Lower lobe of right lung (tissue), 2 donors: ENCODE data around the gene AQP12A. TPM values are rescaled to one million over a fixed set of nuclear protein-coding genes. Genes with fewer than 3 reads are reported as not detected.
"Not testable (repeated sequence)": the region's sequence is repeated elsewhere in the genome, so short reads cannot be mapped to it uniquely, and the experiment has no call there.

Experiments
- ATAC-seq, 2 donors: fragments of 200-7000 bp; cut with Tn5 transposase; one replicate each; pipeline ENCODE4 v1.9.1; 2020 to 2022; ENCODE audit warnings: mild to moderate bottlenecking in 2 of 2, moderate library complexity in 2 of 2
- DNase-seq: peaks from one replicate; pipeline ENCODE4 v3.0.0-alpha.2; 2020
- H3K27ac ChIP-seq: fragments of 200-600 bp; one replicate; pipeline ENCODE4 v1.8.0; 2022
- H3K27me3 ChIP-seq: fragments of 200-600 bp; one replicate; pipeline ENCODE4 v1.8.0; 2022; ENCODE audit warnings: low read depth
- H3K36me3 ChIP-seq: fragments of 200-600 bp; one replicate; pipeline ENCODE4 v1.8.0; 2022; ENCODE audit warnings: mild to moderate bottlenecking
- H3K4me1 ChIP-seq: fragments of 200-600 bp; one replicate; pipeline ENCODE4 v1.8.0; 2022
- H3K4me3 ChIP-seq: fragments of 200-600 bp; one replicate; pipeline ENCODE4 v1.8.0; 2022; ENCODE audit warnings: mild to moderate bottlenecking
- H3K9me3 ChIP-seq: fragments of 200-600 bp; one replicate; pipeline ENCODE4 v1.8.0; 2022
- intact Hi-C: fragments of 100-400 bp; cut with DNase I; formaldehyde crosslinking; loops from one replicate; pipeline ENCODE4 v1.11.0; 2022
- total RNA-seq: library from RNA; stranded (reverse); fragmentation: NEBNext Ultra II Directional; extraction: Animal tissue kit (Norgen Biotek cat#: 25700); gene quantifications from one replicate; pipeline ENCODE4 v1.2.1, GENCODE V29; 2021
- TF ChIP-seq, protein P1 (sequence below): fragments of 200-600 bp; IDR thresholded peaks from one replicate; pipeline ENCODE4 v1.8.0; 2022; ENCODE audit warnings: antibody characterized with exemption, mild to moderate bottlenecking
- donor health status: DM: no; HTN: yes; CAD: no; lungs with severe emphysema.

AQP12A gene
- total RNA-seq, 1 donor from 2014 or later: not detected

DNA sequence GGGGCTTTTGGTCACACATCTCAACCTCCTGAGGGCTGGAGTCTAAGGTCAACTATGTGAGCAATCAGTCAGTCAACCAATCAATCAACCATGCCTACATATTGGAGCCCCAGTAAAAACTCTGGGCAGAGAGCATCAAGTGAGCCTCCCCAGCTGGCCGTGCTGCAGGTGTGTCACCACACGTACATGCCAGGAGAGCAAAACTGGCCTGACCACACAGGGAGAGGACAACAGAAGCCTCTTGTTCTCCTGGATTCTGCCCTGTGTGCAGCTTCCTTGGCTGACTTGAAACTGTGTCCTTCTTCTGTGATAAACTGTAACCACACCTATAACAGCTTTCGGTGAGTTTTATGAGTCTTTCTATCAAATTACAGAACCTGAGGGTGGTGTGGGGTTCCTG is 40.5 kb upstream of the AQP12A start:
- TF ChIP-seq, protein P1, sequence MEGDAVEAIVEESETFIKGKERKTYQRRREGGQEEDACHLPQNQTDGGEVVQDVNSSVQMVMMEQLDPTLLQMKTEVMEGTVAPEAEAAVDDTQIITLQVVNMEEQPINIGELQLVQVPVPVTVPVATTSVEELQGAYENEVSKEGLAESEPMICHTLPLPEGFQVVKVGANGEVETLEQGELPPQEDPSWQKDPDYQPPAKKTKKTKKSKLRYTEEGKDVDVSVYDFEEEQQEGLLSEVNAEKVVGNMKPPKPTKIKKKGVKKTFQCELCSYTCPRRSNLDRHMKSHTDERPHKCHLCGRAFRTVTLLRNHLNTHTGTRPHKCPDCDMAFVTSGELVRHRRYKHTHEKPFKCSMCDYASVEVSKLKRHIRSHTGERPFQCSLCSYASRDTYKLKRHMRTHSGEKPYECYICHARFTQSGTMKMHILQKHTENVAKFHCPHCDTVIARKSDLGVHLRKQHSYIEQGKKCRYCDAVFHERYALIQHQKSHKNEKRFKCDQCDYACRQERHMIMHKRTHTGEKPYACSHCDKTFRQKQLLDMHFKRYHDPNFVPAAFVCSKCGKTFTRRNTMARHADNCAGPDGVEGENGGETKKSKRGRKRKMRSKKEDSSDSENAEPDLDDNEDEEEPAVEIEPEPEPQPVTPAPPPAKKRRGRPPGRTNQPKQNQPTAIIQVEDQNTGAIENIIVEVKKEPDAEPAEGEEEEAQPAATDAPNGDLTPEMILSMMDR: no peak
- ATAC-seq: no peak

DNA sequence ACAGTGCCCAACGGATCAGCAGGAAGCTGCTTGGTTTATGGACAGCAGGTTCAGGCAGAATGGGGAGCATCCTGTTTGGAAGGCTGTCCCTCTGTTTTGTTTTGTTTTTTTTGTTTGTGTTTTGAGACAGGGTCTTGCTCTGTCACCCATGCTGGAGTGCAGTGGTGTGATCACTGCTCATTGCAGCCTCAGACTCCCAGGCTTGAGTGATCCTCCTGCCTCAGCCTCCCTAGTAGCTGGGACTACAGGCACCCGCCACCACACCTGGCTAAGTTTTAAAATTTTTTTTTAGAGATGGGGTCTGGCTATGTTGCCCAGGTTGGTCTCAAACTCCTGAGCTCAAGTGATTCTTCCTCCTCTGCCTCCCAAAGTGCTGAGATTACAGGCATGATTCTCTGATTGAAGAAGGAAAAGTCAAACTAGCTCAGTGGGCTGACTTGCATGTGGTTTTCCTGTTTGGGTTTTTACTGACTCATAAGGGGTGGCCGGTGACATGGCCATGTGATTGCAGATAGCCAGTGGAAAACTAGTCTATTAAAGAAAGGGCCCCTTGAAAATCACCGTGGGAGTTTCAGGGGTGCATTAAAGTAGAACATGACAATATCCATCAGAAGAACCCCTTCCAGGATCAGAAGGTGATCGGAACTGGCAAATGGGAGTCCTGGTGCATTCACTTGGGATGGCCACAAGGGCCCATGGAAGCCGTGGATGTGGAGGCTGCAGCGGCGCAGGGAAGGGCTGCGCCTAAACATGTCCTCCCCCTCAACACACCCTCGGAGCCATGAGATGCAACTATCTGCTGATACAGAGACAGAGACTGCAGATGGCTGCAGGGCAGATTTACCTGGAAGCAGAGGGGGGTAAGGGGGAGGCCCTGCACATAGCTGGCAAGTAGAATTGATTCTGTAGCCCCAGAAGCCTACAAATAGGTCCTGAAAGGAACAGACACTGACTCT is 35.5 kb upstream of the AQP12A start:
- TF ChIP-seq, protein P1: no peak
- H3K4me1 ChIP-seq: no peaks in the 10 kb centered on the region
- peaks cover 7% of the 10 kb centered on the region for H3K27me3 ChIP-seq
- intact Hi-C loops: no loop called here
- H3K9me3 ChIP-seq: no peaks in the 10 kb centered on the region
- no peak overlapping the region for H3K4me3 ChIP-seq
- DNase-seq: no peak
- no peaks in the 10 kb centered on the region for H3K36me3 ChIP-seq
- no peak for ATAC-seq
- no peak overlapping the region for H3K27ac ChIP-seq

More for the DNA sequence above, 40.5 kb upstream of the AQP12A start:
- Histone ChIP-seq H3K9me3 (no peaks in the 10 kb centered on the region), H3K27me3 (peaks cover 40% of the 10 kb centered on the region), H3K36me3 (no peaks in the 10 kb centered on the region), H3K27ac (no peak overlapping the region), H3K4me3 (no peak overlapping the region), H3K4me1 (no peaks in the 10 kb centered on the region)
- intact Hi-C loops: no loop called here
- no peak for DNase-seq

DNA sequence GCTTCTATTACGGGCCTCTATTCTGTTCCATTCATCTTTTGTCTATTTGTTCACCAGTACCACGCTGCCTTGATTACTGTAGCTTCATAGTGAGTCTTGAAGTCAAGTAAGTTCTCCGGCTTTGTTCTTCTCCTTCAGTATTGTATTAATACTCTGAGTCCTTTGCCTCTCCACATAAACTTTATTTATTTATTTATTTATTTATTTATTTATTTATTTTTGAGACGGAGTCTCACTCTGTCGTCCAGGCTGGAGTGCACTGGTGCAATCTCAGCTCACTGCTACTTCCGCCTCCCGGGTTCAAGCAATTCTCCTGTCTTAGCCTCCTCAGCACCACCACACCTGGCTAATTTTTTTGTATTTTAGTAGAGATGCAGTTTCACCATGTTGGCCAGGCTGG is 31.8 kb upstream of the AQP12A start:
- not testable (repeated sequence) for ATAC-seq

DNA sequence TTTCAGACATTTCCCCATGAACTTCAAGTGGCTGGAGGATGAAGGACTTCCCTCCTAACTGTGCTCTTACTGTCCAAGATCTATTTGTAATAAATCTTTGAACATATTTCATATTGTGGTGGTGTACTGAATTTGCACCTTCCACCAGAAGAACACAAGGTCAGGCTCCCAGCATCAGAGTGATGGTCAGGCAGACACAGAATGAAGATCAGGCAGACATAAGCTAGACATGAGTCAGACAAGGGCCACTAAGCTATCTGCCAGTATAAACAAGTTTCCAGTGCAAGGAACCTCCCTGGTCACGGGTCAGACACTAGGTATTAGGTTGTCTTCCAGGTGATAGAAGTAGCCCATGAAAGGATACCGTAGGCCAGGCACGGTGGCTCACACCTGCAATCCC is 29.0 kb upstream of the AQP12A start:
- ATAC-seq (no peak), DNase-seq (no peak)
- Histone ChIP-seq H3K27ac (no peak overlapping the region), H3K36me3 (no peaks in the 10 kb centered on the region), H3K4me3 (no peak overlapping the region), H3K9me3 (no peaks in the 10 kb centered on the region), H3K4me1 (no peaks in the 10 kb centered on the region), H3K27me3 (peaks cover 12% of the 10 kb centered on the region)
- intact Hi-C loops: no loop called here
- TF ChIP-seq, protein P1: no peak

More for the DNA sequence above, 31.8 kb upstream of the AQP12A start:
- H3K9me3 ChIP-seq, DNase-seq, H3K4me3 ChIP-seq, H3K27me3 ChIP-seq, H3K36me3 ChIP-seq, H3K27ac ChIP-seq, H3K4me1 ChIP-seq, intact Hi-C loops: not testable (repeated sequence)

DNA sequence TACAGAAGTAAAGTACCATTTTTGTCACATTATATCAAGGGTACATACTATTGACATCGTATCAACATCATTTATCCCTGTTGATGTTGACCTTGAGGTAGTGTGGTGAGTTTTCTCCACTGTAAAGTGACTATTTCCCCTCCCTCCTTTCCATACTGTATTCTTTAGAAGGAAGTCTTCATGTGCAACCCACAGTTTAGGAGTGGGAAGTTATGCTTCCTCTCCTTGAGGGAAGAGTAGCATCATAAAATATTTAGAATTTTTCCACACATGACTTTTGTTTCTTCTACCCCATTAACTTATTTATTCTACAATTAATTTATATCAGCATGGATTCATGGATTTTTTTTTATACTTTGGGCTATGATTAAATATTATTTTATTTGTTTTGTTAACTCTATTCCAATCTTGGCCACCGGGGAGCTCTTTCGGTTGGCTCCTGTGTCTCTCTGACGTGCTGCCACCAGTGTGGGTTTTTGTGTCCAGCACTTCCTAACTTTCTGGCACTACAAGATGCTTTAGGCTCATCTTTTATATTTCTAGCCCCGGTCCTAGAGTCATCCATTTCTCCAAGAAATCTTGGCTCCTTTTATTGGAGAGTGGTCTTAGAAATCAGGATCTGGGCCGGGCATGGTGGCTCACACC is 28.0 kb upstream of the AQP12A start:
- intact Hi-C loops: no loop called here
- no peaks in the 10 kb centered on the region for H3K36me3 ChIP-seq
- TF ChIP-seq, protein P1: no peak
- no peak for ATAC-seq
- H3K9me3 ChIP-seq: no peaks in the 10 kb centered on the region
- H3K27ac ChIP-seq: no peak overlapping the region
- H3K27me3 ChIP-seq: peaks cover 14% of the 10 kb centered on the region
- H3K4me1 ChIP-seq: no peaks in the 10 kb centered on the region
- DNase-seq: no peak
- H3K4me3 ChIP-seq: no peak overlapping the region

DNA sequence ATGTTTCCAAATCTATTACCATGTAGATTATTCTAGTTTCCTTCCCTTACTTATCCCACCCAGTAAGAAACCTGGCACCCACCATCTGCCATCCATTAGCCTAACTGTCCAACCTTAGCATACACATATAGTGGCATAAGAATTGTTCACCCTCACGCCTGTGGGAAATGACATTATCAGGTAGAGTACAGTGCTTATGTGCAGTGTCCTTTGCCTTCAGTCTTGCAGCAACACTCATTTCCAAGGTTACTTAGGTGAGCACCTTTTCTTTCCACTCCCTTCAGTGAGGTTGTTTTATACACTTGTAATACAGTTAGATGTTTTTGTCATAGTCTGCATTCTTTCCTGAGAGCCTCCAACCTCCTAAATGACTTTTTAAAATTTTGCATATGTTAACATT is 27.0 kb upstream of the AQP12A start:
- Histone ChIP-seq H3K36me3 (no peaks in the 10 kb centered on the region), H3K27ac (no peak overlapping the region), H3K9me3 (no peaks in the 10 kb centered on the region), H3K4me3 (no peak overlapping the region), H3K4me1 (no peaks in the 10 kb centered on the region), H3K27me3 (peaks cover 14% of the 10 kb centered on the region)
- TF ChIP-seq, protein P1: no peak
- intact Hi-C loops: no loop called here
- DNase-seq (no peak), ATAC-seq (no peak)
